HCT116 (cell line): ENCODE results near the gene COL20A1. TPM values are rescaled to one million over a fixed set of nuclear protein-coding genes. Genes with fewer than 3 reads are reported as not detected.

Experiments
- ATAC-seq: fragments of 200-7000 bp; cut with Tn5 transposase; 2 replicates; pipeline ENCODE4 v1.9.1; 2020; ENCODE audit warnings: mild to moderate bottlenecking, moderate library complexity
- BruUV-seq: library from RNA; stranded (reverse); fragments of 400-500 nt; replicated peaks from 2 replicates; lab custom pipeline; 2021; lab: Mats Ljungman, UMichigan
- CTCF ChIA-PET: fragments of 300-600 bp; sonication (Branson Sonifier 250); formaldehyde crosslinking; loops from one replicate; lab custom pipeline; 2021; ENCODE audit warnings: antibody characterized with exemption; lab: Charles Lee
- POLR2A ChIA-PET: fragments of 300-600, 350-600 bp; sonication (Branson Sonifier 250); formaldehyde crosslinking; loops from one replicate; lab custom pipeline; 2021; ENCODE audit warnings: antibody characterized with exemption; lab: Charles Lee
- RAD21 ChIA-PET, 2 experiments: fragments of 300-600 bp; sonication (Branson Sonifier 250); formaldehyde crosslinking; loops; one replicate each; lab custom pipeline; 2023; ENCODE audit warnings: low total read pairs in 2 of 2; ENCODE audit not compliant: uncharacterized antibody in 2 of 2, unreplicated experiment in 2 of 2, low non-redundant PET in 1 of 2; lab: Charles Lee
- DNase-seq: peaks from one replicate; pipeline ENCODE4 v3.0.0-alpha.2; 2010; ENCODE audit warnings: low read depth, low spot score
- H2AFZ ChIP-seq: fragments of 200-600 bp; shearing (Covaris generic), sonication (generic); 2 replicates; pipeline ENCODE4 v1.6.1; 2017; ENCODE audit warnings: low read depth, mixed run types, mixed read lengths, antibody characterized with exemption, low read length; ENCODE audit not compliant: poor library complexity, severe bottlenecking
- H3K27ac ChIP-seq: 2 replicates; pipeline ENCODE4 v1.5.1; 2012; ENCODE audit warnings: low read depth, low read length
- H3K27me3 ChIP-seq: fragments of 200-600 bp; sonication (generic); 2 replicates; pipeline ENCODE4 v1.6.1; 2016; ENCODE audit warnings: mixed run types, low read length, mixed read lengths; ENCODE audit not compliant: insufficient read depth
- H3K36me3 ChIP-seq, 2 experiments: fragments of 200-500 bp in 1 of 2; fragments of 200-600 bp in 1 of 2; sonication (Bioruptor generic) in 1 of 2; sonication (generic) in 1 of 2; 2 replicates each; pipeline versions ENCODE4 v1.5.1 to v1.6.1; 2014 to 2016; ENCODE audit warnings: low read length in 2 of 2, inconsistent platforms in 1 of 2, mixed read lengths in 1 of 2, mixed run types in 1 of 2; ENCODE audit not compliant: insufficient read depth in 2 of 2, control insufficient read depth in 1 of 2
- H3K4me1 ChIP-seq, 2 experiments: fragments of 200-600 bp in 1 of 2; sonication (generic) in 1 of 2; 2 replicates each; pipeline versions ENCODE4 v1.5.1 to v1.6.1; 2012 to 2017; ENCODE audit warnings: low read length in 2 of 2, inconsistent platforms in 1 of 2, mild to moderate bottlenecking in 1 of 2, mixed read lengths in 1 of 2, mixed run types in 1 of 2, moderate library complexity in 1 of 2; ENCODE audit not compliant: insufficient read depth in 2 of 2, control insufficient read depth in 1 of 2
- H3K4me2 ChIP-seq: fragments of 200-600 bp; sonication (generic); 2 replicates; pipeline ENCODE4 v1.6.1; 2017; ENCODE audit warnings: mixed run types, low read length, mixed read lengths
- H3K4me3 ChIP-seq, 2 experiments: fragments of 200-600 bp in 1 of 2; sonication (generic) in 1 of 2; replicated peaks in 1 of 2; 2 replicates each; pipeline ENCODE4 v1.5.1; 2011 to 2016; ENCODE audit warnings: low read length in 2 of 2, control low read depth in 1 of 2, low read depth in 1 of 2, mild to moderate bottlenecking in 1 of 2, mixed read lengths in 1 of 2, mixed run types in 1 of 2
- H3K79me2 ChIP-seq: fragments of 200-600 bp; sonication (generic); 2 replicates; pipeline ENCODE4 v1.6.1; 2017; ENCODE audit warnings: mild to moderate bottlenecking, mixed run types, low read length, moderate library complexity, mixed read lengths; ENCODE audit not compliant: insufficient read depth
- H3K9ac ChIP-seq: fragments of 200-600 bp; sonication (generic); 2 replicates; pipeline ENCODE4 v1.6.1; 2016; ENCODE audit warnings: low read length, mixed read lengths
- H3K9me2 ChIP-seq: fragments of 200-600 bp; sonication (generic), shearing (Covaris generic); 2 replicates; pipeline ENCODE4 v1.6.1; 2017; ENCODE audit warnings: mixed run types, mild to moderate bottlenecking, moderate library complexity; ENCODE audit not compliant: insufficient read depth
- H3K9me3 ChIP-seq, 2 experiments: fragments of 200-500 bp in 1 of 2; fragments of 200-600 bp in 1 of 2; sonication (Bioruptor generic) in 1 of 2; sonication (generic) in 1 of 2; 2 replicates each; pipeline ENCODE4 v1.6.1; 2014 to 2017; ENCODE audit warnings: low read length in 2 of 2, mixed read lengths in 2 of 2, inconsistent platforms in 1 of 2, low read depth in 1 of 2, mild to moderate bottlenecking in 1 of 2, mixed run types in 1 of 2, moderate library complexity in 1 of 2; ENCODE audit not compliant: control insufficient read depth in 1 of 2, insufficient read depth in 1 of 2
- H4K20me1 ChIP-seq: fragments of 200-600 bp; sonication (generic), shearing (Covaris generic); 2 replicates; pipeline ENCODE4 v1.6.1; 2017; ENCODE audit warnings: mixed run types, mild to moderate bottlenecking, moderate library complexity; ENCODE audit not compliant: insufficient read depth
- EZH2phosphoT487 ChIP-seq: fragments of 200-600 bp; IDR thresholded peaks from 2 replicates; pipeline ENCODE4 v1.6.1; 2018; ENCODE audit warnings: antibody characterized with exemption, borderline replicate concordance
- FOSL1 ChIP-seq: IDR thresholded peaks from 2 replicates; pipeline ENCODE4 v1.6.1; 2012; ENCODE audit warnings: low read depth
- MAX ChIP-seq: IDR thresholded peaks from 2 replicates; pipeline ENCODE4 v1.6.1; 2012
- POLR2AphosphoS5 ChIP-seq: IDR thresholded peaks from 2 replicates; pipeline ENCODE4 v1.6.1; 2011; ENCODE audit warnings: mild to moderate bottlenecking, low read depth, low read length, moderate library complexity
- SP1 ChIP-seq: IDR thresholded peaks from 2 replicates; pipeline ENCODE4 v1.6.1; 2012; ENCODE audit warnings: low read depth
- SRF ChIP-seq: IDR thresholded peaks from 2 replicates; pipeline ENCODE4 v1.6.1; 2012; ENCODE audit warnings: low read depth
- YY1 ChIP-seq: IDR thresholded peaks from 2 replicates; pipeline ENCODE4 v1.6.1; 2011; ENCODE audit warnings: low read length, low read depth, moderate library complexity, mild to moderate bottlenecking; ENCODE audit not compliant: insufficient replicate concordance; ENCODE audit errors: extremely low read depth
- intact Hi-C: fragments of 100-400 bp; cut with micrococcal nuclease; formaldehyde crosslinking; loops from 2 replicates; pipeline ENCODE4 v1.10.0; 2022
- total RNA-seq: library from RNA; stranded (reverse); gene quantifications from one replicate; pipeline ENCODE4 v1.2.1, GENCODE V29; 2021; ENCODE audit not compliant: unreplicated experiment
- TF ChIP-seq, protein P1 (sequence below): IDR thresholded peaks from 2 replicates; pipeline ENCODE4 v1.6.1; 2012

The COL20A1 gene
- total RNA-seq, 1 experiment from 2014 or later, result 0.34 TPM

DNA sequence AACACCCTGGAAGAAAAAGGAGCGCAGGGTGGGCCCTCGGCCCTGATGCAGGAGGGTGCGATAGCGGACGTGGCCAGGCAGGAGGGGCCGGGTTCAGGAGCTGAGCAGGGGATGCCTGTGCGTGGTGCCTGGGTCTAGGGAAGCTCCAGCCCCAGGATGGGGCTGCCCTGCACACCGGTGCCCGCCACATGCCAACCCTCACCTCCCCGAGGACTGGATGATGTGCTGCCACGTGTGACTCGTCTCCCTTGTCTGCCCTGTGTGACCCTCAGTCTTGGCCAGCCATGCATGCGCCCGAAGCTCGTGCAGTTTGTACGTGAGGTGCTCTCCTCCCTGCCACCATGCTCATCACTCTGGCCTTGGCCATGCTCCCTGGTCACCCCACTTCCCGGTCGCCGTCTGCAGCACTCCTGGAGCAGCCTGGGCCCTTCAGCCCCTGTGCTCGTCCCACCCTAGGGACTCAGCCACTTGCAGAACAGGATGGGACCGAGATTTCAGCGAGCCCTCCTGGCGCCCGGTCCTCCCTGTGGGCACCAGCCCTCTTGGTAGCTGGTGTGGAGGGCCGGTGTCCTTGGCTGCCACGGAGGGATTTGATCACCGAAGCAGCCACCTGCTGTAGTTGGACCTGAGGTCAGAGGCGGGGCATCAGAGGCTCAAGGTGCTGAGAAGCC is 4.3 kb upstream of the COL20A1 start:
- TF ChIP-seq SP1 (no peak), SRF (no peak), MAX (no peak), POLR2AphosphoS5 (no peak), FOSL1 (no peak)
- POLR2A ChIA-PET, result no interaction called here
- no peak overlapping the region for H2AFZ ChIP-seq

DNA sequence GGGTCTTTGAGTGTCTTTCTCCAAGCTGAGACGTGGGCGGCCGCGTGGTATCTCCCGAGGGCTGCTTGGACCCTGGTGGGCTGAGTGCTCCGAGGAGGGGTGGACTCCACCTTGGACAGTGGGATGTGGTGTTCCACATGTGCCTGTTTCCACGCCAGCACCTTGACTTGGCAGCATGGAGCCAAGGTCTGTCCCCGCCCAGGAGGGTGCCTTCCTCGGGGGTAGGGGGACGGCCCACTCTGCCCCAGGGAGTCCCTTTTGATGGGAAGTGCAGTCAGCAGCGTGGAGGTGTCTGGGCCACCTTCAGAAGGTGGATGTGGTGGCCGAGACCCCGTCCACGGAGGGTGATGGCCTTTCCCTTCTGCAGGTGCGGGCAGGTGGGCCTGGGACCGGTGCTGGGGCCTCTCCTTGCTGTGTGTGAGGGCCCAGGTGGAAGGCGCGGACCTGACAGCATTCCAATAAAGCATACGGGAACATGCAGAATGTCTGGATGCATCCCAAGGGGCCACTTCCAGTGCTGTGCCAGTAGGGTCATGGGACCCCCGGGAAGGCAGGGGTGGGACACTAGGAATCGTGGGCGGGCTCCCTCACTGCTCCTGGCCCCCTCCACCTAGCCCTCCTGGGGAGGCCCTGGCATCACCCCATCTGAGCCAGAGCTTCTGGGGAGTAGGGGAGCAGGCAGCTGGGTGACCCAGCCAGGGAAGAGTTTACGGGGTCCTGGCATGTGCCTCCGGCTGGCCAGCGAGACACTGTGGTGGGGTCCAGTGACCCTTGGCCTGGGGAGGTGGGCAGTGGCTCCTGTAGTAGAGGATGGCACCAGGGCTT is 3.5 kb upstream of the COL20A1 start:
- no peak overlapping the region for H3K9ac ChIP-seq
- no peaks in the 10 kb centered on the region for H3K79me2 ChIP-seq
- peaks cover 0 to 9% of the 10 kb centered on the region in 2 experiments; a peak in 1 of 4 replicates for H3K36me3 ChIP-seq
- intact Hi-C loops, result loop anchor here (2.0 kb wide), 1 partner anchor 67 kb away; no protein-coding TSS in a partner anchor
- no peaks in the 10 kb centered on the region for H3K9me3 ChIP-seq
- no peak overlapping the region for H3K4me2 ChIP-seq
- H3K4me1 ChIP-seq, result peaks cover 4 to 14% of the 10 kb centered on the region in 2 experiments; a peak in 3 of 4 replicates
- H3K9me2 ChIP-seq, result no peaks in the 10 kb centered on the region
- H3K4me3 ChIP-seq, result no peak overlapping the region
- no peaks in the 10 kb centered on the region for H3K27me3 ChIP-seq
- ChIA-PET RAD21 (no interaction called here), POLR2A (no interaction called here), CTCF (no interaction called here)
- no peaks in the 10 kb centered on the region for H4K20me1 ChIP-seq
- TF ChIP-seq YY1 (no peak), EZH2phosphoT487 (no peak)
- TF ChIP-seq, protein P1, sequence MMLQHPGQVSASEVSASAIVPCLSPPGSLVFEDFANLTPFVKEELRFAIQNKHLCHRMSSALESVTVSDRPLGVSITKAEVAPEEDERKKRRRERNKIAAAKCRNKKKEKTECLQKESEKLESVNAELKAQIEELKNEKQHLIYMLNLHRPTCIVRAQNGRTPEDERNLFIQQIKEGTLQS, result no peak
- H2AFZ ChIP-seq, result no peak overlapping the region
- no peak for DNase-seq
- H3K27ac ChIP-seq, result no peak overlapping the region
- TSS peak; percentile 37 for BruUV-seq
- no peak for ATAC-seq

More for the DNA sequence above, 4.3 kb upstream of the COL20A1 start:
- H3K79me2 ChIP-seq, result no peaks in the 10 kb centered on the region
- peaks cover 4 to 14% of the 10 kb centered on the region in 2 experiments; a peak in 3 of 4 replicates for H3K4me1 ChIP-seq
- BruUV-seq, result no TSS peak
- H3K9ac ChIP-seq, result no peak overlapping the region
- CTCF ChIA-PET, result no interaction called here
- RAD21 ChIA-PET, result no interaction called here
- peaks cover 0 to 9% of the 10 kb centered on the region in 2 experiments; a peak in 1 of 4 replicates for H3K36me3 ChIP-seq
- intact Hi-C loops, result no loop called here
- H3K4me2 ChIP-seq, result no peak overlapping the region
- H4K20me1 ChIP-seq, result no peaks in the 10 kb centered on the region
- H3K4me3 ChIP-seq, result no peak overlapping the region
- no peak overlapping the region for H3K27ac ChIP-seq
- no peaks in the 10 kb centered on the region for H3K9me3 ChIP-seq
- ATAC-seq (no peak), DNase-seq (no peak)
- H3K9me2 ChIP-seq, result no peaks in the 10 kb centered on the region
- no peaks in the 10 kb centered on the region for H3K27me3 ChIP-seq
